Measurements from ENCODE around the gene COL6A2. TPM values are rescaled to one million over a fixed set of nuclear protein-coding genes. Genes with fewer than 3 reads are reported as not detected.
"Not testable (repeated sequence)": the region's sequence is repeated elsewhere in the genome, so short reads cannot be mapped to it uniquely, and the experiment has no call there.

Gene COL6A2
- total RNA-seq, 1 donor from 2014 or later: 535 TPM

DNA sequence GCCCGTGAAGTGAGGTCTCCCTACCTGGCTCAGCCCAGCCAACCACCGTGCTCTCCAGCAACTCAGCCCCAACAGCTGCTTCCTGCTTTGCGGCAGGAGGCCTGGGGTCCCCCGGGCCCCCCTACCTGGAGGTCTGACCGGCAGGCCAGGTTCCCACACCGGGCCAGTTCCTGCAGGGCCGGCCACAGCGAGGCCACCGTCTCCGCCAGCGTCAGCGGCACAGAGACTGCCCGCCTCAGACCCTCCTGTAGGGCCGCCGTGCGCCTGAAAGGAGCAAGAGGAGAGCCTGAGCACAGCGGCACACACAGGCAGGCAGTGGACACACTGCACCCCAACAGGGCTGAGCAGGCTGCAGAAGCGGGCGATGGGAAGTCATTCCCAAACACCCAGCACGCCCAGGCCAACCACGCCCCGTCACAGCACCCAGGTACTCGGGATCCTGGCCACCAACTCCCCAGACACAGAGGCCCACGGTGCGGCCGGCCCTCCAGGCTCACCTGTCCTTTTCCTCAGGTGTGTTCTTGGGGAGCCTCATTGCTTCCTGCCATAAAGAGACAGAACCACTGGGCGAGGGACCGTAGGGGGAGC is 40.6 kb downstream of the COL6A2 start:
- H3K36me3 ChIP-seq: no peaks in the 10 kb centered on the region
- H3K27me3 ChIP-seq: no peaks in the 10 kb centered on the region
- H3K4me3 ChIP-seq: no peak overlapping the region
- TF ChIP-seq POLR2AphosphoS5 (IDR thresholded peaks at IDR 0.05; ENCODE audit: insufficient read depth in 1 of 2, low read depth in 1 of 2) (no peak), POLR2A (IDR thresholded peaks at IDR 0.05) (no peak)
- TF ChIP-seq, protein P1, sequence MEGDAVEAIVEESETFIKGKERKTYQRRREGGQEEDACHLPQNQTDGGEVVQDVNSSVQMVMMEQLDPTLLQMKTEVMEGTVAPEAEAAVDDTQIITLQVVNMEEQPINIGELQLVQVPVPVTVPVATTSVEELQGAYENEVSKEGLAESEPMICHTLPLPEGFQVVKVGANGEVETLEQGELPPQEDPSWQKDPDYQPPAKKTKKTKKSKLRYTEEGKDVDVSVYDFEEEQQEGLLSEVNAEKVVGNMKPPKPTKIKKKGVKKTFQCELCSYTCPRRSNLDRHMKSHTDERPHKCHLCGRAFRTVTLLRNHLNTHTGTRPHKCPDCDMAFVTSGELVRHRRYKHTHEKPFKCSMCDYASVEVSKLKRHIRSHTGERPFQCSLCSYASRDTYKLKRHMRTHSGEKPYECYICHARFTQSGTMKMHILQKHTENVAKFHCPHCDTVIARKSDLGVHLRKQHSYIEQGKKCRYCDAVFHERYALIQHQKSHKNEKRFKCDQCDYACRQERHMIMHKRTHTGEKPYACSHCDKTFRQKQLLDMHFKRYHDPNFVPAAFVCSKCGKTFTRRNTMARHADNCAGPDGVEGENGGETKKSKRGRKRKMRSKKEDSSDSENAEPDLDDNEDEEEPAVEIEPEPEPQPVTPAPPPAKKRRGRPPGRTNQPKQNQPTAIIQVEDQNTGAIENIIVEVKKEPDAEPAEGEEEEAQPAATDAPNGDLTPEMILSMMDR (IDR thresholded peaks at IDR 0.05): no peak
- H3K4me1 ChIP-seq: no peaks in the 10 kb centered on the region
- no peaks in the 10 kb centered on the region for H3K9me3 ChIP-seq
- intact Hi-C loops (cut with DNase I): no loop called here
- H3K27ac ChIP-seq: no peak overlapping the region
- DNase-seq (ENCODE audit: extremely low spot score in 2 of 2): no peak

DNA sequence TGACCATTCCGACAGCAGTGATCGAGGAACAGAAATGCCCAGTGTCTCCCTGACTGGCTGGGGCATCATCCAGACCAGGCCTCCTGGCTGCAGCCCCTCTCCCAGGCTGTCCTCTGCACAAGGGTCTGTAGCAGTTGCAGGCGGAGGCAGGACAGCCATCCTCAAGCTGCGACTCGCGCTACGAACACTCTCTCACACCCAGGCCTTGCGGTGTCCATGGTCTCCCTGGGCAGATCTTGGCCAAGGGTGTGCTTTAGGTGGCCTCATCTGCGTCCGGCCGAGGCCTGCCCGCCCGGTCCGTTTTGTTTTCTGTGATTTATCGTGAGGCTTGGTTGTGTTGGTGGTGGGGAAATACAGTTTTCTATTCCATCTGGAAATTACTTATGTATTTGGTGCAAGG is 41.8 kb downstream of the COL6A2 start:
- Histone ChIP-seq H3K4me3 (no peak overlapping the region), H3K9me3 (no peaks in the 10 kb centered on the region), H3K27me3 (no peaks in the 10 kb centered on the region), H3K36me3 (no peaks in the 10 kb centered on the region), H3K27ac (no peak overlapping the region), H3K4me1 (peaks cover 7% of the 10 kb centered on the region)
- no peak for DNase-seq (ENCODE audit: extremely low spot score in 2 of 2)
- intact Hi-C loops (cut with DNase I): loop anchor here (10.0 kb wide), 1 partner anchor 85 kb away; the partner anchor contains the start of gene LSS
- TF ChIP-seq POLR2A (IDR thresholded peaks at IDR 0.05): no peak
- TF ChIP-seq, protein P1 (IDR thresholded peaks at IDR 0.05): no peak
- no peak for TF ChIP-seq POLR2AphosphoS5 (IDR thresholded peaks at IDR 0.05; ENCODE audit: insufficient read depth in 1 of 2, low read depth in 1 of 2)

DNA sequence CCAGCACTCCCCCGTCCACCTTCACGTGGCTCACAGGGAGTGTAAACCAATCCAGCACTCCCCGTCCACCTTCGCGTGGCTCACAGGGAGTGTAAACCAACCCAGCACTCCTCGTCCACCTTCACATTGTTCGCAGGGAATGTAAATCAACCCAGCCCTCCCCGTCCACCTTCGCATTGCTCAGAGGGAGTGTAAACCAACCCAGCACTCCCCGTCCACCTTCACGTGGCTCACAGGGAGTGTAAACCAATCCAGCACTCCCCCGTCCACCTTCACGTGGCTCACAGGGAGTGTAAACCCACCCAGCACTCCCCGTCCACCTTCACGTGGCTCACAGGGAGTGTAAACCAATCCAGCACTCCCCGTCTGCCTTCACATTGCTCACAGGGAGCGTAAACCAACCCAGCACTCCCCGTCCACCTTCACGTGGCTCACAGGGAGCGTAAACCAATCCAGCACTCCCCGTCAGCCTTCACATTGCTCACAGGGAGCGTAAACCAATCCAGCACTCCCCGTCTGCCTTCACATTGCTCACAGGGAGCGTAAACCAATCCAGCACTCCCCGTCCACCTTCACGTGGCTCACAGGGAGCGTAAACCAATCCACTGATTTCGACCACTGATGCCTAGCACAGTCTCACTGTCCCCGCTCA is 42.6 kb downstream of the COL6A2 start:
- not testable (repeated sequence) for H3K27me3 ChIP-seq; H3K4me1 ChIP-seq; H3K4me3 ChIP-seq; H3K27ac ChIP-seq; H3K36me3 ChIP-seq; H3K9me3 ChIP-seq; DNase-seq (ENCODE audit: extremely low spot score in 2 of 2)
- intact Hi-C loops (cut with DNase I): loop anchor here (10.0 kb wide), 1 partner anchor 84 kb away; the partner anchor contains the start of gene LSS

DNA sequence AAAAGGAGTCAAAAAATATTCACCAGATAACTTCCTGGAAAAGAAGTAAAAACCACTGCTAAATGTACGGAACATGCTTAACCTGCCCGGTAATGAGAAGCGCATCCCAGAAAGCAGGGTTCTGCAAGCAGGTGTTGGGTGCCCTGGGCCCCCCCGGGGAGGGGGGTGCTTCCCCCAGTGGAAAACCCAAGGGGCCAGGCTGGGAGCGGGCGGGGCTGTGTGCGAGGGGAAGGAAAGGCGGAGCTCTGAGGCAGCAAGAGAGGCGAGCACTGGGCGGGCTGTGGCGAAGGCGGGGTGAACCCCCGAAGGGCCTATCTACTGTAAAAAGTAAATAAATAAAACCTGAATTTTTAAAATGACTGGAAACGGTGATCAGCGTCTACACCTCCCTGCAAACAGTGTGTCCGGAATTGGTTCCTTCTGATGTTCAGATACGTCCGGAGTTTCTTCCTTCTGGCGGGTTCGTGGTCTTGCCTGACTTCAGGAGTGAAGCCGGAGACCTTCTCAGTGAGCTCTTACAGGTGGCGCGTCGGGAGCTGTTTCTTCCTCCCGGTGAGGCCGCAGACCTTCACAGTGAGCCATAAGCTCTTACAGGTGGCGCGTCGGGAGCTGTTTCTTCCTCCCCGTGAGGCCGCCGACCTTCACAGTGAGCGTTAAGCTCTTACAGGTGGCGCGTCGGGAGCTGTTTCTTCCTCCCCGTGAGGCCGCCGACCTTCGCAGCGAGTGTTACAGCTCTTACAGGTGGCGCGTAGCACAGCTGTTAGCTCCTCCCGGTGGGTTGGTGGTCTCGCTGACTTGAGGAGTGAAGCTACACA is 44.1 kb downstream of the COL6A2 start:
- no peaks in the 10 kb centered on the region for H3K27me3 ChIP-seq
- TF ChIP-seq POLR2A (IDR thresholded peaks at IDR 0.05): no peak
- TF ChIP-seq POLR2AphosphoS5 (IDR thresholded peaks at IDR 0.05; ENCODE audit: insufficient read depth in 1 of 2, low read depth in 1 of 2): no peak
- TF ChIP-seq, protein P1 (IDR thresholded peaks at IDR 0.05): no peak
- H3K4me1 ChIP-seq: peaks cover 7% of the 10 kb centered on the region
- no peaks in the 10 kb centered on the region for H3K36me3 ChIP-seq
- no peak for DNase-seq (ENCODE audit: extremely low spot score in 2 of 2)
- intact Hi-C loops (cut with DNase I): loop anchor here (10.0 kb wide), 1 partner anchor 83 kb away; the partner anchor contains the start of gene LSS
- no peak overlapping the region for H3K4me3 ChIP-seq
- no peak overlapping the region for H3K27ac ChIP-seq
- H3K9me3 ChIP-seq: no peaks in the 10 kb centered on the region

DNA sequence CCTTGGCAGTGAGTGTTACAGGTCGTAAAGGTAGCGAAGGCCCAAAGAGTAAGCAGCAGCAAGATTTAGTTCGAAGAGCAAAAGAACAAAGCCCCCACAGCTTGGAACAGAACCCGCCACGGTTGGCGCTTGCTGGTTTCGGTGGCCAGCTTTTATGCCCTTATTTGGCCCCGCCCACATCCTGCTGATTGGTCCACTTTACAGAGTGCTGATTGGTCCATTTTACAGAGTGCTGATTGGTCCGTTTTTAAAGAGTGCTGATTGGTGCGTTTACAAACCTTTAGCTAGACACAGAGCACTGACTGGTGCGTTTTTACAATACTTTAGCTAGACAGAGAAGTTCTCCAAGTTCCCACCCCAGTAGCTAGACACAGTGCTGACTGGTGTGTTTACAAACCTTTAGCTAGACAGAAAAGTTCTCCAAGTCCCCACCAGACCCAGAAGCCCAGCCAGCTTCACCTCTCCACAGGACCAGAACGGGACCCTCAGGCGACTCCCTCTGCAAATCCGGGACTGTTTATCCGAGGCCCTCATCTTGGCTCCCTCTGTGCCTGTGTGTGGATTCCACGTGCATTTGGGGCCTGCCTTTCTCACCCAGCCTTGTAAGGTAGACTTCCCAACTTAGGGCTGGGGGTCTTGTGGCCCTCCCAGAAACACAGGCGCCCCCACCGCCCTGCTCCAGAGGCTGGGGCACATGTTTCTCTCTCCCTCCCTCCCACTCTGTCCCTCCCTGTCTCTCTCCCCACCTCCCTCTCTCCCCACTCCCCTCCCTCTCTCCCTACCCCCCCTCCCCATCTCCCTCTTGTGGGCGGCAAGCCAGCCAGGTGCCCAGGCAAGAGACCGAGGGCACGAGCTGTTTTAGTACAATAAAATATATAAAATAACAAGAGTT is 44.9 kb downstream of the COL6A2 start:
- H3K27ac ChIP-seq: peak overlapping the region; percentile 90
- TF ChIP-seq, protein P1 (IDR thresholded peaks at IDR 0.05): no peak
- no peak for TF ChIP-seq POLR2A (IDR thresholded peaks at IDR 0.05)
- no peak for TF ChIP-seq POLR2AphosphoS5 (IDR thresholded peaks at IDR 0.05; ENCODE audit: insufficient read depth in 1 of 2, low read depth in 1 of 2)
- no peaks in the 10 kb centered on the region for H3K36me3 ChIP-seq
- no peaks in the 10 kb centered on the region for H3K9me3 ChIP-seq
- intact Hi-C loops (cut with DNase I): loop anchor here (10.0 kb wide), 1 partner anchor 82 kb away; the partner anchor contains the start of gene LSS
- no peaks in the 10 kb centered on the region for H3K27me3 ChIP-seq
- no peak for DNase-seq (ENCODE audit: extremely low spot score in 2 of 2)
- H3K4me3 ChIP-seq: no peak overlapping the region
- H3K4me1 ChIP-seq: peaks cover 7% of the 10 kb centered on the region
